Activated CD4-positive, alpha-beta T cell treated with anti-CD3 and anti-CD28 coated beads for 1 hour (primary cell): ENCODE data around the gene SEMA7A.
A peak's percentile ranks its signal among the peaks of the same experiment; 100 is the strongest.

Experiments
- DNase-seq: peaks from one replicate; pipeline ENCODE4 v3.0.0-alpha.2; 2020

Gene SEMA7A

DNA sequence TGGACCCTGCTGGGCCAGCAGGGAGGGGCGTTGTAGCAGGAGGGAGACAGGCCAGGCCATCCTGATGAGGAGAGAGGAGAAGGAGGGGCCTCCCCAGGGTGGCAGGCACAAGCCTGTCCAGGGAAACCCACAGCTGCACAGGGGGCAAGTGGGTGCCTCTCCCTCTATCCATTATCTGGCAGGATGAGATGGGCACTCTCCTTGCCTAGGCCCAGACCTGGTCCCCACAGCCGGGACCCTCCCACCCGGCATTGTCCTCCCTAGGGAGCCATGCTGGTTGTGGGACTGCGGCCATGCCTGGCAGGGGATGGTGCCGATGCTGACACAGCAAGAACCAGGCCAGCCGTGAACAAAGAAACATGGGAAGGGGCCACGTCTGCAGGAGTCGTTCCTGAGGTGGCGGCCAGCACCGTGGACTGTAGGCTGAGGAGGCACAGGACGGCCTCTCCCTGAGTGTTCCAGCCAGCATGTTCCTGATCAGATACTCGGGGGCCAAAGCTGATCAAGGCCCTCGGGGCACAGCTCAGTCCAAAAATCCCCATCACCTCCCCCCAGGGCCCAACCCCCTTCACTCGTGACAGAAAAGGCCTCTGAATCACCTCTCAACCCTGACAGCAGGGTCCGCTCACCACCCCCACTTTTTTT, 47.1 kb downstream of the SEMA7A start:
- no peak for DNase-seq

DNA sequence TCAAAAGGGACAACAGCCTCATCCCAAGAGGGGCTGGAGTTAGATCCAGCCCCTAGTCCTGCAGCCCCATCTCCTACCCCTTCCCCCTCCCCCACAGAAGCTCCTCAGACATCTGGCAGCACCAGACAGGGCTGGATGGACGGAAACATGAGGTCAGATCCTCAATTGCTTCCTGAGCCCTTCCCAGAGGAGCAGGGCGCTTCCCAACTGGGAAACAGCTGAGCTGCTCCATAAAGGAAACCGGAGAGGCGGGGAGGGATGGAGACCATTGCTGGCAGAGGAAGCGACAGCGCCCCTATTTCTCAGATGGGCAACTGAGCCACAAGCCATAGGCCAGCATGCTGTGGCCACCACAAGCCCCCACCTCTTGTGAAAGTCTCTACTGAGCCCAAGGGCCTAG, 48.0 kb downstream of the SEMA7A start:
- no peak for DNase-seq

DNA sequence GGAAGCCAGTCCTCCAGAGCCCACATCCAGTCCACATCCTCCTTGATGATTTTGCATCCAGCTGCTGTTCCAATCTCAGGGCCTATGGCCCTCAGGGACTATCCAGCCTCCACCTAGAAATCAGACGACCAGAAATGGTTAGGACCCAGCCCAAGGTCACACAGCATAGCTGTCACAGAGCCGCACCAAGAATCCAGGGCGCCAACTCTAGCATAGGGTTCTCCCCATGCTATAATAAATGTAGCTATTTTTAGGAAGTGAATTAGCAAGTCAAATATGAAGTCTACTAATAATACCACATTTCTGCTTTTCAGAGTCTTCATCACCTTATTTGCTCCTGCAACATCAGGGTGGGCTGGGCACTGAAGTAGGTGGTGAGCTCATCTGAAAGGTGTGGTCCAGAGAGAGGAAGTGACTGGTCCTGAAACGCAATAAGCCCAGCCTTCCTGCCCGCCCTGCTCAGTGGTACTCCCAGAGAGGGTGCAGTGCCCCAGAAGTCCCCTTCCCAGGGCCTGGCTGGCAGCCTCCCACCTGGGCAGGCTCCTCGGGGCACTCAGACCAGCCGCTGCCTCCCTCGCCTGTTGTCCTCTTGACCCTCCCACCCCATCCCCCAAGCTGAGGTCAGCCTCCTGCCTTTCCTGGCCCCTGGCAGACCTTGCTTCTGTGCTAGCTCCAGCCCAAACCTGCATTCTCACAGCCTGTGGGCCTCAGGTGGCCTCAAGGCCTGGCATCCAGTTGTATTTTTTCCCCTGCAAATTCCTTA, 48.7 kb downstream of the SEMA7A start:
- no peak for DNase-seq

DNA sequence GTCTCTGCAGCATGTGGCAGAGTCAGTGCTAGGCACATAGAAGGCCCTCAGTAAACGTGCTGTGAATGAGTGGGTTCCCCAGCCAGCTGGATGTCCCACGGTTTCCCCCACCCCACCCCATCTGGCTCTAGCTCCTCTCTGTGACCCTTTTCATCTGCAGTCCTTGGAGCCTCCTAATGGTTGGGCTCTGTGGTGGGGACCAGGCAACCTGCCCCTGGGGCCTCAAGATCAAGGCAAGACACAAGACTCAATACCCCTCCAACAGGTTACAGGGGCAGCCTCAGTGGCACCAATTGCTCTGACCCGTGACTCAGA, 49.2 kb downstream of the SEMA7A start:
- DNase-seq: no peak

DNA sequence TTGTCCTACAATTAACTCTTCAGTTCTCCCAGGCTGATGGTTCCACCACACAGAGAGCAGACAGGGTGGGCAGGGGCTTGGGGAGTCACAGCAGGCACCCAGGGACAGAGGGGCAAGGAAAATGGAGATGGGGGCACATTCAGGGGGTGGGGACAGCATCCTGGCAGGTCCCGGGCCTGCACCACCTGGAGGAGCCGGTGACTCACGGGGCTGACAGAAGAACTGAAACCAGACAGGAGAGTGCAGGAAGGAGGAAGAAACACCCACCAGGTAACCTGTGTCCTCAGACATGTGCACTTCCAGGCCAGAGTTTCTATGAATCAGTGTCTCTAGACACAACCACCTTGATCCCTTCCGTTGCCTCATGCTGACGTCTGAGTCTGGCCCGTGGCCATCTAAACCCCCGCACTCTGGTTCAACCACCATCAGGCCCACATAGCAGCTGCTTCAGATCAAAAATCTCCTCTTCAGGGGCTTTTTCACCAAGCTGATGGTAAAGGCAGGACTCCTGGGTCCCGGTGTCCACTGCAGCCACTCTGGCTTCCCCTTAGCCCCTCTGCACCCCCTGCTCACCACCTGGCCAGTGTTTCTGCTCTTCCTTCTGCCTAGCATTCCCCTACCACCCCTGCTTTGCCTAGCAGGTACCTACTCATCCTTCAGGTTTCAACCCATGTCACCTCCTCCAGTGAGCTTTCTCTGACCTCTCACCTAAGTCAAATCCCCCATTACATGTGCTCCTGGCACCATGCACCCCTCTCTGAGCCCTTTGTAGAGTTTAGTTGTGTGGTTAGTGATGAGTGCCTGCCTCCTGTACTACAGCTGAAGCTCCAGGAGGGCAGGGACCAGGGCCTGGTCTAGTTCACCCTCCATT, 49.8 kb downstream of the SEMA7A start:
- peak; percentile 38 for DNase-seq

DNA sequence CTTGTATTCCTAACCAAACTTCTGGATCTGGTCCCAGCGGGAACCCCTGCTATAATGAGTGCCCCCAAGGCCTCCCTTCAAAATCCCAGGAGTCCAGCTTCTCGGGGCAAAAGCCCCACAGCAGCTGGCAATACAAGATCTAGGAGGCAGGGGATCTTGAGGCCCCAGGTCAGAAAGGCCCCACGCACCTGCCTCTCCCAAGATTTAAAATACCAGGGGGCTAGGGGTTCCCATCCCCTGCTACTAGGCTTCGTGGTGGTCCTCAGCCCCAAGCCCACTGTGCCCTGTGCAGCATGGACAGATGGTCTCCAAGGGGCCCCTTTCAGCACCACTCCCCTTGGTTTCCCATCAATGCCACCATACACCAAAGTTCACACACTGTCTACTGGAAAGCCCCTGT, 50.5 kb downstream of the SEMA7A start:
- no peak for DNase-seq

DNA sequence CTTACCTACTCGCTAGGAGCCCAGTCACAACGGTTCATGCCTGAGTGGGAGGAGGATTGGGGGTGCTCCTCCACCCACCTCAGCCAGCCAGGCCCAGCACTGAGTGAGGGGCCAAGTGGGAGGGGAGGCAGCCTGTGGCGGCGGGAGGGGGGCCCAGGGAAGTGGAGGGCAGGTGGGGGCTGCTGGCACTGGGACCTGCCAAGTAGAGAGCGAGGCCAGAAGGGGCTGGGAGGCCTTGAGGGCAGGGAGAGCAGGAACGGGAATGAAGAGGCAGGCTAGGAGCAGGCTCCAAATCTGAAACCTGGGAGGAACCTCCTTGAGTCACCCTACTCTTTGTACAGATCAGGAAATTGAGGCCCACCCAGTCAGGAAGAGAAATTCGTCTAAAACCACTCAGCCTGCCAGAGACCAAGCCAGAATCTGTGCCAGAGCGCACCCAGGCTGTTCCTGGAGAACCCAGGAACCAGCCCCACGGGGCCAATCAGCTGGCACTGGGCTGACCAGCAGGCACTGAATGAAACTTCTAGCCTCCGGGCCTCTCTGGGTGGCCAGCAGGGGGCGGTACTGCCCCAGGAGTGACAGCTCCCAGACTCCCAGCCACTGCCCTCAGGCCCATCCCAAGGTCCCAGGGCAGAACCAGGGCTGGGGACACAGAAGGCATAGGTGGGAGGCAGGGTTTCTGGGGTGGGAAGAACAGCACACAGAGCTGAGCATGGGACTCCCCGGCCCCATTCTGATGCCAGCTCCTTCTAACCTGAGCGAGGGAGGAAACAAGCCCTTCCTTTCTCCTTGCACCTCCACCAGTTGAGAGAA, 51.5 kb downstream of the SEMA7A start:
- peak; percentile 65 for DNase-seq

DNA sequence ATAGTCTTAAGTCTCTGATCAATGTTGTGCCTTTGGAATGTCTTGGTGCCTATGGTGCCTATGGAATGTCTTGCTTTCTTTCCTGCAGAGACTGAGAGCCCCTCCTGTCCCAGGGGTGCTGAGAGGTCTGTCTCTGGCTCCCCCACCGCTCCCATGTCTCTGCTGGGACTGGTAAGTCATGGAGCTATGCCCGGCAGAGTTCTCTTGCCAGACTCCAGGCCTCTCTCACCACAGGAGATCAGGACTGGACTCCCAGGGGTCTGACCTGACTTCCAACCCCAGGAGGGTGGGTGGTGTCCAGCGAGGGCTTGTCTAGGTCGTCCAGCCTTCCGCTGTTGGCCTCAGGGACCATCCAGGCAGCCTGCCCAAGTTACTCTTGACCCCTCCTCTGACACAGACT, 52.3 kb downstream of the SEMA7A start:
- no peak for DNase-seq

DNA sequence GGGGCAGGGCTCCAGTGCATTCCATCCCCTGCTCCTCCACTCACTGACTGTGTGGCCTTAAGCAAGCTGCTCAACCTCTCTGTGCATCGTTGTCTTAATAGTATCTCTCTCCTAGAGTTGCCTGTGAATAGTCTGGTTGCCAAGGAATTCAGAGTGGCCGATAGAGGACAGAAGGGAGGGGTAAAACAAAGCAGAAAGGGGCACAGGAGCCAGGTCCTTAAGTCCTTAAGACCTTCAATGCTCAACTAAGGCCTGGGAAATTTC, 52.6 kb downstream of the SEMA7A start:
- no peak for DNase-seq

DNA sequence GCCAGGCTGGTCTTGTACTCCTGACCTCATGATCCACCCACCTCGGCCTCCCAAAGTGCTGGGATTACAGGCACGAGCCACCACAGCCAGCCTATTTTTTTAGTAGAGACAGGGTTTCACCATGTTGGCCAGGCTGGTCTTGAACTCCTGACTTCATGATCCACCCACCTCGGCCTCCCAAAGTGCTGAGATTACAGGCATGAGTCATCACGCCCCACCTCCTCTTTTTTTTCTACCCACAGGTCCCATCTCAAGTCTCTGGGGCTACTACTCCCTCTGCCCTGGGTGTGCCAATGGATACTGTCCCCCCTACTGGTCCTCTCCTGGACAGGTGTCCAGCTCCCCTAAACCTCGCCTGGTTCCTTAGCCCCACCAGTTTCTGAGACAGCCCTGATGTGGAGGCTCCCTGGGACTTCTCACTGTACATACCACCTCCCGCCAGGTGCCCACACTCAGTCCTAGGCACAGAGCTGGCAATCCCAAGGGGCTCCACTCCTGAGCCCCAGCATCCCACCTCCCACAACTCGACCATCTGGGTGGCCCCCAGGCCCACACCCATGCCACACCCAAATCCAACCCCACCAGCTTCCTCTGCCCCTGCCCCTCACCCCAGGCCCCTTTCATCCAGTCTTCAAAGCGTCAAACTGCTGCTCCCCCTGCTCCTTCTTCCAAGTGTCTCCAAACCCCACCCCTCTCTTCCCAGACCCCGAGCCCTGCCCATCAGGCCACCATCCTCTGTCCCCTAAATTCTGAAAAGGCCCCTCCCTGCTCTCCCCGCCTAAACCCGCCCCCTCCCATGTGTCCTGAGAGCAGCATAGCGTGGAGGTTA, 53.2 kb downstream of the SEMA7A start:
- DNase-seq: no peak

DNA sequence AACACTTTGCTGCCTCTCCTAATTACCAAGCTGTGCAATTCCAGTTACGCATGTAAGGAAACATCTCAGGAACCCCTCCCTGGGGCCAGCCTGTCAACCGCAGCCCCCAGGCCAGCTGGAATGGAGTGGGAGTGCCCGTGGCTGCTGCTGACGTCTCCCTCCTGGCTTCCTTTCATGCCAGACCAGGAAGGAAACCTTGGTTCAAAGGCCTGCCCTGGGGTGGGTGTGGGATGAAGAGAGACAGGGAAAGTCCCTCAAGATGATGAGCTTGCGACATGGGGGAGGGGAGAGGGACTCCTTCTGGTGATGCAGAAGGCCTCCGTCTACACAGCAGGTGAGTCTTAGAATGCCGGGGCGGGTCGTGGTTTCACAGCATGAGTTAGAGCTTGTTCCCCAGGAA, 54.9 kb downstream of the SEMA7A start:
- DNase-seq: no peak

DNA sequence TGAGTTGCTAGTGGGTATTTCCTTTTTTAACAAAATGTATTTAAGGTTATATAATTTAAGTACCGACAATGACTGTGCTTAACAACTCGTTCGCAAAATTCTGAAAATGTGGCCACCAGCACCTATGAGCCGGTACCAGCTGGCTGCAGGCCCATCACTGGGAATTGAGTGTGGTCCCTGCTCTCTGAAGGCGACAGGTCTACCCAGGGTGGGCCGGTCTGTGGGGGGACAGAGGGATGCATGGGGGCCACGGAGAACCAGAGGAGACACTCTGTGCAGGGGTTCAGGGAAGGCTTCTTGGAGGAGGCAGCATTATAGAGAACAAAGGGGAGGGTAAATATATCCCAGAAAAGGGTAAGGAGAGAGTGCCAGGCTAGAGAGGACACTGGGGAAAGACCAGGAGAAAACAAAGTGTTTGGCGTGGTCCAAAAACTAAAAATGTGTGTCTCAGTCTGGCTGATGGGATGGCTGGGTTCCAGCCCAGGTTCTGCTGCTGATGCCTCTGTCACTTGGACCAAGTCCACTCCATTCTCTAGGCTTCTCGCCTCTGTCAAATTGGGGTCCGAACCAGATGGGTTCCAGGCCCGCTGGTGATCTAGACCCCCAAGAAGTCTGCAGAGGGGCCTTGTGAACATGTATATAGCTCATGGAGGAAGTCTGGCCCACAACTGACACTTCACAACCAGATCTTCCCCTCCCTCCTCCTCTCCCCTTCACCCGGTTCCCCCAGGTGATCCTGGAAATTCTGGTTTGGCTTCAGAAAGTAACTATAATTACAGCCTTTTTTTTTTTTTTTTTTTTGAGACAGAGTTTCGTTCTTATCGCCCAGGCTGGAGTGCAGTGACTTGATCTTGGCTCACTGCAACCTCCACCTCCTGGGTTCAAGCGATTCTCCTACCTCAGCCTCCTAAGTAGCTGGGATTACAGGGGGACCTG, 55.7 kb downstream of the SEMA7A start:
- no peak for DNase-seq

DNA sequence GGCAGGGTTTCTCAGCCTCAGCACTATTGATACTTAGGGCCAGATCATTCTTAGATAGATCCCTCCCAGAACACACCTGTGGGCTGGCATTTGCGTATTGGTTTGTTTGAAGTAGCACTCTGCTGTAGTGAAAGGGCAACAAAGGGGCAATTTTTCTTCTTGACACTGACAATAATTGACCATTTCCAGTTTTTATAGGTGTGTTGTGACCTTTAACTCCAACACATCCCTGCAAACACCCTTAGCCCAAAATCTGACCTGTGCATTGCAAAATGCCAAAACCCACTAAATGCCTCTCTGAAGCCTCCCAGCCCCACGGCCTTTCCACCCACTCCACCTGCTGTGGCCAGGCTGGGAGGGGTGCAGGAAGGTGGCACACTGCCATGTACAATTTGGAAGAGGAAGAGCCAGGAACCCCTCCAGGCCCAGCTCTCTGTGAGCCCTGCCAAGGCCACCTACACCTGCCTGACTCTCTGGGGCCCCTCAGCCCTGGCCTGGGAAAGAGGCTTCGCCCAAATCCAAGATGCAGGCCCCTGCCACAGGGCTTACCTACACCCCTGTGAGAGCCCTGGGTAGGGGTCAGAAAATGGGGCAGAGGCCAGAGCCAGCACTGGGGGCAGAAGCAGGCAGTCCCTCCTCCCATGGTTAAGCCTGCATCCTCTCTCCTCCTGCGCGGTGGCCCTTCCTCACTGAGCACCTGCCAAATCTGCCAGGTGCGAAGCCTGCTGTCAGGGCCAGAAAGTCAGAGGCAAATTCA, 56.8 kb downstream of the SEMA7A start:
- DNase-seq: no peak

DNA sequence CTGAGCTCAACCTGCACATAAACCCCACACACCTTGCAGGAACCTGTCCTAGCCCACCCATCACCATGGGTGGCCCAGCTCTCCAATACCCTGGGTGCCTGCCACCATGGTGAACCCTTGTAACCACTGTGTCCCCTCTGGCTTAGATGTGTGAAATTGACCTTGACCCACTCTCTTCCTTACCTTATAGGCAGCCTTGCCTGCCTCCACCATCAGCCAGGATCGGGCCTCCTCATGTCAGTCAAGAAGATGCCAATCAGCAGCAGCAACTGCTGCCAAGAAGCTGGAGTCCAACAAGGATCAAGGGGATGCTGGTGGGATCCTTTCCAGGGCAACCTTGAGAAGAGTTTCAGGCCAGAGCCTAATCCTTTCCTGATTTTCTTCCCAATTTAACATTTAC, 57.5 kb downstream of the SEMA7A start:
- no peak for DNase-seq

DNA sequence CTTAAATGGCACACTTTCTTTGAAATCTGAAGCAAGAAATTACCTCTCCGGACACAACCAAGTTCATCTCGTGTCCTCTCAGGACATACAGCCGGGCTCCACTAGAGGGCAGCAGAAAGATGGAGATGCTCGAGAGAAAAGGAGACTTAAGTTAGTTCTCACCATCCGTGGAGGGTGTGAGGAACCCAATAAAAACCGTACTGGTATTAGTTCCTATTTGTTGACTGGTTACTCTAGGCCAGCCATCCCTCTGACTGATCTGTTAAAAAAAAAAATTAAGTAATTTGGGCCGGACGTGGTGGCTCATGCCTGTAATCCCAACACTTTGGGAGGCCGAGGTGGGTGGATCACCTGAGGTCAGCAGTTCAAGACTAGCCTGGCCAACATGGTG, 58.5 kb downstream of the SEMA7A start:
- peak; percentile 65 for DNase-seq

DNA sequence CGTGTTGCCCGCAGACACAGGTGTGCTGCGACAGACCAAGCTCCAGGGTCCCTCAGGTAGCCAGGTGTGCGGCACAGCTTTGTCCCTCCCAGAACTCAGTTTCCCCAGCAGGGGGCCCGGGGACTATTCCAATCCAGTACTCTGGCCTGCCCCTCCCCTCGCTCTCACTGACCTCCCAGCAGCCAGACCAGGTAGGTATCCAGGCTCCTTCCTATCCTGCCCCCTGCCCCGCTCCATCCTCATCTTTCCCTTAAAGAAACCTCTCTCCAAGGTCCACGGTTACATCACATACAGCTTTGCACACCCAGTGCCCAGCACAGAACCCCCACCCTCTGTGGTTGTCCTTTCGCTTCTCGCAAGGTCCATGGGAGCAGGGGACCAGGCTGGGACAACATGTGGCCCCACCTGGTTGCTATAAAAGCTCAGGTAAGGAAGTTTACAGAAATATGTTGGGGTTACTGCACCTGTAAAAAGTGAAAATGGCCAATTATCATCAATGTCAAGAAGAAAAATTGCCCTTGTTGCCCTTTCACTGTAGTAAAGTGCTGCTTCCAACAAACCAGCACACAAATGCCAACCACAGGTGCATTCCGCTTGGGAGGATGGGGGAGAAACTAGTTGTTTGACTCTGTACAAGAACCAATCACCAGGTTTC, 59.0 kb downstream of the SEMA7A start:
- no peak for DNase-seq

DNA sequence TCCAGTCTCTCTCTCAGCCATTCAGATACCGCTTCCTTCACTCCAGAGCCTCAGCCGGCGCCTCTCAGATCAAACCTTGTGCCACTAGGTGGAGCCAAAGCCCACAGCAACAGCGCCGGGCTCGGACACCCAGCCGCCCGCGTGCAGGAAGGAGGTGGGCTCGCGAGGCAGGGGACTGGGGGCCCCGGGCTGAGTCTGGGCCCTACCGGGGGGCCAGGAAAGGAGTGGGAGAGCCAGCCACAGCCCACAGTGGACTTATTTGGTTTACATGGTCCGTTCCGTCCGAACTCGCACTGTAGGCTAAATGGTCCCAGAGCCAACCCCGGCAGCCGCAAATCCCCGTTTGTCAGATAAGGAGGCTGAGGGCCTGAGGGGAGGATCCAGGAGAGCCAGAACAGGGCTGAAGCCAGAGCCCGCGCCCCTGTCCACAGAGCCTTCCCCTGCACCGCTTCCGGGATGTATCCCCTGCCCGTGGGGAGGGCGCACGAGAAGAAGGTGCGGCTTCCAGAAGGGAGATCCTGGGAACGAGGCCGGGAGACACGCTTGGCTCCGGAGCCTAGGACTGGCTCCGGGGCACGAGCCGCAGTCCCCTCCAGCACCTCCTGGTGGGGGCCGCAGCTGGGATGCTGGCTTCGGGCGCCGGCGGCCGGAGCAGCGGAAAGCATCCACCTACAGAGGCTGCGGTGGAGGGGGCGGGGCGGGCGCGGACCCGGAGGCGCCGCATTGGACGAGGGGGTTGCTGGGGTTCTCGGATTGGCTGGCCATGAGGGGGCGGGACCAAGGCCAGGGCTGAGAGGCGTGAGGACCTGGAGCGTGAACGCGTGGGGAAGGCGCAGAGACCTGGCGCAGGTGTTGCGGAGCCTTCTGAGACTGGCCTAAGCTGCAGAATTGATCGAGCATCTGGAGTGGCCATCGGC, 59.8 kb downstream of the SEMA7A start:
- peak; percentile 89 for DNase-seq

DNA sequence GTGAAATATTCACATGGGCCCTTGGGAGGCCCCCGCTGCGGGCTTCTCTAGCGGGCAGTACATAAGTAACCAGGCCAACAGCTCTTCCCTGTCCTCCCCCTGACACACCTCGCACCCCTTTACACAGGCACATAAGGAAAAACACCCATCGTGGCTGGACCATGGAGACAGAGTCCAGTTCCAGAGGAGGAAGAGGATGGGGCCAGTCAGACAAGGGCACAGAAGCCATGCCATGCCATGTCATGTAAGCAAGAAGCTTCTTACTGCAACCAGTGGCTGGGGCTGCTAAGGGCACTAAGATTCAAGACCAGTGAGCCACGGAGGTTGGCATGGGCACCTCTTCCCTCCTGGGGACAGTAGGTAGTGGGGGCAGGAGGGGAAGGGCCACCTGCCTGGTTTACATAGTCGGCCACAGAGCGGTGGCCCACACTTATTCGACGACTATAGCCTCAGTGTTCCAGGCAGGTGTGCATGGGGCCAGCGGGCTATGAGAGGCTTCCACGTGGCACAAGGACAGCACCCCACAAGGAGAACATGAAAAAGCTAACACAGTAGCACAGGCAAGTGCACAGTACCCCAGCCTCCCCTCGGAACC, 60.6 kb downstream of the SEMA7A start:
- no peak for DNase-seq
